Stimulated activated CD4-positive, alpha-beta T cell treated with anti-CD3 and anti-CD28 coated beads, Interleukin-2, amount 100 ng/mL, for 48 hours (primary cell): ENCODE measurements around the gene QSOX1.

ENCODE experiments used
- DNase-seq, 2 donors: peaks; one replicate each; pipeline ENCODE4 v3.0.0-alpha.2; 2020

QSOX1 gene

DNA sequence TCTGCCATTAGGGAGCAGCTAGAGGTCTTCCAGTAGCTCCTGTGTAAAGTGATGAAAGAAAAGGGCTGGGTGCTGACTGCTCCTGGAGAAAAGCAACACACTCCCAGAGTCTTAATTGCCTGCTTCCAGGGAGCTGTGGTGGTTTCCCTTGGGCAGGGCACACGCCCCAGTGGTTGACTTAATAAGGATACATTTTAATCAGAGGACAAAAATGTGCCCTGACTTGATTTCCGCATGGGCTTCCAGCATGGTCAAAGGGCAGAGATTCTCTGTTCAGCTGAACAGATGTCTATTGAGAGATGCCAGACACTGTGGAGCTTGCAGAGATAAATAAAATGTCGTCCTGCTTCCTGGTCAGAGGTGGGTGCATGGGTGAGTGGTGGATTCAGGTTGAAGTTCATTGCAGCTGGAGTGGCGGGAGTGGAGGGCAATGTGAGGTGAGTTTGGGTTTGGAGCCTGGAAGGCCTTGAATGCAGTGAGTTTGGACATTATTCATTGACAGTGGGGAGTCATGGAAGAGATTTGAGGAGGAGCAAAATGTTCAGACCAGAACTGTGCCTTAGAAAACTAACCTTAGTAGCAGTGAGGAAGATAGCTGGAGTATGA, 16.0 kb downstream of the QSOX1 start:
- no peak for DNase-seq

DNA sequence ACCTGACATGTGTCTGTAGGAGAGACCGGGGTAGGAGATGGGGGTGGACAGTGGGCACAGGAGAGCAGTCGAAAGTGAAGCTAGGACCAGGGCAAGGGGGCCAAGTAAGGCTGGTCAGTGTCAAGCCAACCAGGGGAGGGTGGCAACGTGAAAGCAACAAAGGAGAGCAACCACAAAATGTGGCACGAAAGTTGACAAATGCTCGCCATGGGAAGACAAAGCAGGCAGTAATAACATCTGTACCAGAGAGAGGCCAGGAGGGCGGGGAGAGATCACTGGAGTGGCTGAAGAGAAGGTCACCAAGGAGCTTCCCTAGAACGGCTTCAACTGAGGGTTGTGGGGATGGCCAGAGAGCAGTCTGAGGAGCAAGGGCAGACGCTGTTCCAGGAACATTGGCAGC, 17.0 kb downstream of the QSOX1 start:
- no peak for DNase-seq

DNA sequence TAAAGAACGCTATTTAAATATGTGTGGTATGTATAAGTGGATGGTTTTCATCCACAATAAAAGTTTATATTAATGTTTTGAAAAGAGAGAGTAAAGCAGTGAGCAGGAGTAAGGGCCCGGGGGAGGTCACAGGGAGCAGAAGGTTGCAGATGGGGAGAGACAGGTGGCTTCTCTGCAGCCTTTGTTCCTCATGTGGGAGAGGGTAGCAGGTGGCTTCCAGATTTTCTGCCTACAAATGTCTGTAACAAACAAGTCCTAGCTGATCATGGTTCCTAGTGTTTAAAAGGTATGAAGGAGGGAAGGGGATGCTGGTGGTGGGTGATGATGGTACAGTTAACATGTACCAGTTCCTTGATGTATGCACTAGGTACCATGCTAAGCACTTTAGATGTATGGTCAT, 18.8 kb downstream of the QSOX1 start:
- DNase-seq = no peak

DNA sequence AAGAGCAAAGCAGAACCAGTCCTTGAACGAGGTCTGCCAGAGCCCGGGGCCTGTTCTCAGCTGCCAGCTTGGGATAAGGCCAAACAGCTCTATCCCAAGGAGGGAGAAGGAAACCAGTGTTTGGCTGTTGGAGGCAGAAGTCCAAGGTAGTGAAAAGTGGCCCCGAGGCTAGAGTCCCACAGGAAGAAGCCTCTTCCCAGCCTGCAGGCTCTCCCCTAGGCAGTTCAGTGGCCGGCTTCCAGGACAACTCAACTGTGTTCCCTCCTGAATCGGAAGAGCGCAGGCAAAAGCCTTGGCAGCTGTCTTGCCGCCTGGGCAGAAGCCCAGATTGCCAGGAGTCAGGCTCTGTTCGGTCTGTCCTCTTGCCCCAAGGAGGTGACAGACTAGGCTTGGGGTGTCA, 19.3 kb downstream of the QSOX1 start:
- DNase-seq = no peak

DNA sequence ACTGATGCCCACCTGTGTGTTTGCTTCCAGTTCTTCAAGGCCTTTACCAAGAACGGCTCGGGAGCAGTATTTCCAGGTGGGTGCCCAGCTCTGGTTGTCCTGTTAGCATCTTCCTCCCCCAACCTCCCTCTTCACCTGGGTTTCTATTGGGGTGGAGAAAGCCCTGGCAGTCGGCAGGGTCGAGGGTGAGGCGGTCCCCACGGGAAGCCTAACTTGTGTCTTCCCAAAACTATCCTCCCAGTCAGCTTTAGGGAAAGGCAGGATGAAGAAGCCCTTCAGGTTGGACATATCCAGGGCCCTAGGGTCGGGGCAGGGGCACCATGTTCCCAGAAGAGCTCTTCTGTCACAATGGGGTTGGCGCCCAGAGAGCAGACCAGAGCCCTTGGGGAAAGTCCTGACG, 20.6 kb downstream of the QSOX1 start:
- no peak for DNase-seq

DNA sequence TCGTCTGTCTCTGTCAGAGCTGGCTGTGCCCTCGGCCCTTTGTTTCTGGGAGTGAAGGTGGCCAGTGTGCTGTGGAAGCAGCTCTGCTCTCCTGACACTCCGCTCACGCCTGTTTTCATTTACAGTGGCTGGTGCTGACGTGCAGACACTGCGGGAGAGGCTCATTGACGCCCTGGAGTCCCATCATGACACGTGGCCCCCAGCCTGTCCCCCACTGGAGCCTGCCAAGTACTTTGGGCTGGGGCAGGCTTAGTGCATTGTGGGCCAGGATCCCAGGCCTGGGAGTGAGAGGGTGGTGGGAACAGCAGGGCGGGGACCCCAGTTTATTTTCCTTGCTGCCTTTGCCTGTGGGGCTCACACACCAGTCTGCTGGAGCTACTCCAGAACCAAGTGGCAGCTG, 21.1 kb downstream of the QSOX1 start:
- no peak for DNase-seq

DNA sequence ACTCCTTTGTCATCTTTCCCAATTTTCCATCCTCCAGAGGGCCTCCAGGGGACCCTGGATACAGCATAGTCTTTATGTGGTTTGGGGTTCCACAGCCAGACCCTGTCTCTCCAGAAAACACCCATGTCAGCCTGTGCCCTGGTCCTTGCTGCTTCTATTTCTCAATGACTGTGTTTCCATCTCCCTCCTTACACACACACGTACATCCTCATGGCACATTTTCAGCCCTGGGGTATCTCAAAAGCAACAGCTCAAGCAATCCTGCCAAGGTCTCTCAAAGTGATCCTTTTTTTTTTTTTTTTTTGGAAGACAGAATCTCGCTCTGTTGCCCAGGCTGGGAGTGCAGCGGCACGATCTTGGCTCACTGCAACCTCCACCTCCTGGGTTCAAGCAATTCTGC, 22.3 kb downstream of the QSOX1 start:
- DNase-seq = no peak

DNA sequence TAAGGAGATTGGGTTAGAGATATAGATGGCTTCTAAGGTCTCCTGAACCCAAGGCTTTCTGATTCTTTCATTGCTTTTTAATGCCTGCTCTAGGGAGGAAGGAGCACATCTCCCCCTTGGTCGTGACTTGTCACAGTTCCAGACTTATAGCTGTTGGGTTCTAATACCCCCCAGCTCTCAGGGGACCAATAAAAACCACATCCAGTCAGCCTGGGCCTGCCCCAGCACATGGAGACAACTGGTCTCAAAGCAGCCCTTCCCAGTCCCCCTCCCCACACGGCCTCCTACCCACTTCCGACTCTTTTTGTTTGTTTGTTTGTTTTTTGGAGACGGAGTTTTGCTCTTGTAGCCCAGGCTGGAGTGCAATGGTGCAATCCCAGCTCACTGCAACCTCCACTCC, 23.3 kb downstream of the QSOX1 start:
- DNase-seq = no peak

DNA sequence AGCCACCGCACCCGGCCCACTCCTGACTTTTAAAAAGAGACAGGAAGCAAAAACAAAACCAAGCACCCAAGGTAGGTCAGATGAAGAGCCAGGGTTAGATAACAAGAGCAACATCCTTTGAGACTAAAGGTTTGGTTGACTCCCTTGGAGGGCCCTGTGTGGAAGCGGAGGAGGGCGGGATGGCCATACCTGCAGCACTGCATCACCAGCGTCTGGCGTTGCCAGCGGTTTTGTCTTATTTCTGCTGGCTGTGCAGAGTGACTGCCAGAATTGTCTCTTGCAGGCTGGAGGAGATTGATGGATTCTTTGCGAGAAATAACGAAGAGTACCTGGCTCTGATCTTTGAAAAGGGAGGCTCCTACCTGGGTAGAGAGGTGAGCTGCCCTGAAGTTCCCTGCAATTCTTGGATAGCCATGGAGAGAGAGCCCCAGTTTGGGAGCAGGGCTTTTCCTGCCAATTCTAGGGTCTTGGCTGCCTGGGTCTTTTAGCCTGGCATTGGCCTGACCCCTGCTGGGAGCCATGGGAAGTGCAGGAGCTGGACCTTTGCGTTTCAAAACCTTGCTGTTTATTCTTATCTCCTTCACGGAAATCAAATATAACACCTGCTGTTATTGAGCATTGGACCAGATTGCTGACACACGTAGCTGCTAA, 24.0 kb downstream of the QSOX1 start:
- peak; percentile 69 to 75 for DNase-seq

DNA sequence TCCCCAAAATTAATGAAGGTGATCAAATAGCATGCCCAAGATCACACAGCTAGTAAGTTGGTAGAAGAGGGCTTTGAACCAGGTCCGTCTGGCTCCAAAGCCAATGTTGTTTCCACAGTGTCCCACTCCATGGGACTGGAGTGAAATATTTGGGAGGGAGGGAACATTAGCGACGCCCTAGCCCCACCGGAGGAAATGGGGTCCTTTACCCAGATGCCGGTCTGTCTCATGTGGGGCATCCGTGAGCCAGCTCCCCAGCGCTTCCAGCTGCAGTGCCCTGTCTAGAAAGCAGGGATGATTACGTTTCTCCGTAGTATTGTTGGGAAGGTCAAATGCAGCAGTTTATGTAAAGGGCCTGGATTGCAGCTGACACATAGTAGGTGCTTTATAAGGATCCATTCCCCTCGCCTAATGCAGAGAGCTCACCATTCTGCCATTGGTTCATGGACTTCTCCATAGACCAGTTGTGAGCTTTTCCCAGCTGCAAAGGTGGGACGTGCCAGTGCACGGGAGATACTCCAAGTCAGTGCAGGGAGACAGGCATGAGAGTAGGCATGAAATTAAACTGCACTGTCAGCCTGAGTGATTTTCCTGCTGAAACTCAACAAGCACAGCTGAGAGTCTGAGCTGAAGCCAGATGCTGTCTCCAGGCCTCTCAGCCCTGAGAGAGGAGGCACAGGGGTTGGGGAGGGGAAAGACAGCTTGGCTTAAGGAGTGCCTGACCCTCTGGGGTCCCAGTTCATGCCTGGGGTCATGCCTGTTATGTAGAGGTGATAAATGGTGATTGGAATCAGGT, 24.7 kb downstream of the QSOX1 start:
- no peak for DNase-seq

DNA sequence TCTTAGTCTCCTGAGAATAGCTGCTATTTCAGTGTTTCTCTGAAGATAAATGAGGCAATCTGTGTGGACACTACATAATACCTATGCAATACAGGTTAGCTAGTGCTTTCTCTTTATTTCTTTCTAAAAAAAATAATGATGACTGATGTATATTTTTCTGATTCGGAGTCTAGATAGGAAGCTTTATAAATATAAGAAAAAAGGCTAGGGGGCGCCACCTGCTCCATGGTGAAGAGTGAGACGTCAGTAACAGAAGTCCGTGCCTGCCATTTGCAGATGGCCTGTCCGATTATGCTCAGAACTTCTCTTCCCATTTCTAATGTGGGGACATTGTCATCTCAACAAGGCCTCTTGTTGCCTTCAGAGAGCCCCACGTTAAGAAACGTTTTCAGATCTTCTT, 26.4 kb downstream of the QSOX1 start:
- DNase-seq = peak; percentile 18 to 19

DNA sequence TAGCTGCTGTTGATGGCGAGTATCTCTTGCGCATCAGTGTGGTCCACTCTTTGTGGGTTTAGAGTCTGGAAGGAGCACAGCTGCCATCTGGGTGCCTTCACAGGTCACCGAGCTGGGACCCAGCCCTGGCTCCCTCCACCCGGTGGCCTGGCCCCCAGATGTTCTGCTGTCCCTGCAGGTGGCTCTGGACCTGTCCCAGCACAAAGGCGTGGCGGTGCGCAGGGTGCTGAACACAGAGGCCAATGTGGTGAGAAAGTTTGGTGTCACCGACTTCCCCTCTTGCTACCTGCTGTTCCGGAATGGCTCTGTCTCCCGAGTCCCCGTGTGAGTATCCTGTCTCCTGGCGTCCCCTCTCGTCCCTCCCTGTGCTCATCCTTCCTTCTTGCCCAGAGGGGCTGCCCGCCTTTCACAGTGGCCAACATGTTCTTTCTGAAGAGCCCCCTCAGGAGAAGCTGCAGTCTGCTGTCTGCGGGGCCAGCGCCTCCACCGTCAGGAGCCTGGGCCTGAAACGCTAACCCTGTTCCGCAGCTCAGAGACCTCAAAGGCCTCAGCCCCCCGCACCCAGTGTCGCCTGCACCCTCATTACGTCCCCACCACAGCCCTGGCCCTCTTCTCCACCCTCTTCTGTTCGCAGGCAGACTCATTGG, 27.4 kb downstream of the QSOX1 start:
- no peak for DNase-seq

DNA sequence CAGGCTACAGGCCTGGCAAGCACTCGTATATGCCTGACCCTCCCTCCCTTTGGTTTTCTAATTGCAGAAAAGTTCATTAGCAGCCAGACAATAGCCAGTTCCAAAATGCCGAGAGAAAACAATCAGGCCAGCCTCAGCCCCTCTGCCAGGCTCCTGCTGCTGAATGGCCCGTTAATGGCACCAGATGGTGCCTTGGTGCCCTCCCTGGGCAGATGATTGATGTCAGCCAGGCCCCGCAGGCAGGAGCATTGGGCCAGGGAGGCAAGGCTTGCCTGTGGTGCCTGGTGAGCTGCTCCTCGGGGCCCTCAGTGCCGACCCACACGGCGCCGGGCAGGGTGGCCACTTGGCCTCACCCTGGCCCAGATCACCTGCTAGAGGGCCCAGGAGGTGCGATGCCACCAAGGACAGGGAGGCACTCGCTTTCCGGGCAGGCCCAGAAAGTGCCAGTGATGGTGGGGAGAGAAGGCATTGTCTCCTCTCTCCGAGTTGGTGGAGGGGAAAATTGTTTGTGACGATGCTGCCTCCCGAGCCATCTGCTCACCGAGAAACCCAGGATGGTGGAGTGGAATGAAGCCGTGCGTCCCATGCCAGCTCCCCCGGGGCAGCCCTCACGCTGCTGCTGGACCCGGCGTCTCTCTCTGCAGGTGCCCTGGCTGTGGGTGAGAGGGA, 28.1 kb downstream of the QSOX1 start:
- DNase-seq = no peak

DNA sequence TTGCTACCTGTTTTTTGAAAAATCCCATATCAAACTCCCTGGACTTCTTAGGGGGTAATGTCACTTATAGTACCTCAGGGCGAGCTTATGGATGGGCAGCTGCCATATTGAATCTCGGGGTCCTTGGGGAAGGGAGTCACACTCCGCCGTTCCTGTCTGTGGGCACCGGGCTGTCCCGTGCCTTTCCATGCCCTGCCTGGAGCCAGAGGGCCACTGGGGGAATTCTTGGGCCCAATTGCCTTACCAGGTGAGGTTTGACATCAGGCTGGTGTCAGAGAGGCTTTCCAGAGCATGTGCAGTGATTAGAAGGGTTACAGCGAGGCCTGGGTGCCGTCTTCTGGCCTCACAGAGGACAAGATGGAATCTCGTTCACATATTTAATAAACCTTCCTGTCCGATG, 28.8 kb downstream of the QSOX1 start:
- DNase-seq = no peak

DNA sequence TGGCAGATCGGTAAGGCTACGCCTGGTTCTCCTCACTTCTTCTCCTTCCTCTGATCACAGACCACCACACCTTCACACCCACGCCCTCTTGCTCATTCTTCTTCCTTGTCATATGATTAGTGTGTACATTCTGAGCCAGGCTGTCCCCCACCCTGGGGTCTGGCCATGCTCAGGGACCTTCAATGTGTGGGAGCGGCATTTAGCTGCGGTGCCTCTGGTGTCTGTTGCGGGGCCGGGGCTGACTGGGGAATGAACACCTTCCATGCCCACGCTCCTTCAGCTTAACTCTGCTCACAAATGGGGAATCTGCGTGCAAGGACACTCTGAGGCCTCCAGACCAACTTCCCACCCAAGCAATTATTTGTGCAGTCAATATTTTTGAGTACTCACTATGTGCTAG, 29.4 kb downstream of the QSOX1 start:
- DNase-seq = no peak

DNA sequence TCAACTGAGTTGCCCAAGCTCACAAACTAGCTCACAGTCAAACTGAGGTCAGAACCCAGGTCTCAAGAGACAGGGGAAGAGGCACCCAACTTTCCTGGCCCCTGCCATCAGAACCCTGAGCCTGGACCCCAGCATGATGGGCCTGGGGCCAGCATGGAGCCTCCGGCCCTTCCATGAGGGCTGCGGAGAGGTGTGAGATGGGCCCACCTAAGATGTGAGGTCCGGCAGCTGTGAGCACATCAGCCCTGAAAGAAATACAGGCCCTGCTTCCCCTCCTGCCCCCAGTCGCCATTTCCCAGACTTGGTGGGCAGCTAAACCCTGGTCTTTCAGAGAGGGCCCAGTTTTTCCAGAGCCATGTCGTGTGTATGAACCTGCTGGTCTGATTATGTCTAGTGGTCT, 30.6 kb downstream of the QSOX1 start:
- DNase-seq = no peak

DNA sequence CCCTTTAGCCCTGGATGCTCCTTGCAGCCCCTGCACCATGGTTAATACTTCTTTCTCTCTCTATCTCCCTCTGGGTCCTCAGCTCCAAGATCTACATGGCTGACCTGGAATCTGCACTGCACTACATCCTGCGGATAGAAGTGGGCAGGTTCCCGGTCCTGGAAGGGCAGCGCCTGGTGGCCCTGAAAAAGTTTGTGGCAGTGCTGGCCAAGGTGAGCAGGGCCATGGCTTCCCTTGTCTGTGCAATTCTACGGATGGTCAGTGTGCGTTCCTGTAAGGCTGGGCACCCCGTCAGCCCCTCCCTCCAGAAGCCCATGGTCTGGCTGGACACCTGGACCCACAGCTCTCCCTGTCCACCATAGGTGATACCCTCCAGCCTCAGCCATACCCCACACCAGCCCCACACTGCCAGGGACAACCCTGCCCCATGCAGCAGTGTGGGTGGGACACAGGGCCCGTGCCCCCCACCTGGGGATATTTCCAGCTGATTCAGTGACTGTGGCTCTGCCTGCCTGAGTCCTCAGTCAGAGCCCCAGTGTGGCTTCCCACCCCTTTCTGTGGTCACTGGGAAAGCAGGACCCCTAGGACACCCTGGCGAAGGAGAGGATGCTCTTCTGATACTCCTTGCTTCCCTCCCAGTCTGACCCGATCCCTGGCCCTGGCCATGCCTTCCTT, 31.4 kb downstream of the QSOX1 start:
- DNase-seq = no peak

DNA sequence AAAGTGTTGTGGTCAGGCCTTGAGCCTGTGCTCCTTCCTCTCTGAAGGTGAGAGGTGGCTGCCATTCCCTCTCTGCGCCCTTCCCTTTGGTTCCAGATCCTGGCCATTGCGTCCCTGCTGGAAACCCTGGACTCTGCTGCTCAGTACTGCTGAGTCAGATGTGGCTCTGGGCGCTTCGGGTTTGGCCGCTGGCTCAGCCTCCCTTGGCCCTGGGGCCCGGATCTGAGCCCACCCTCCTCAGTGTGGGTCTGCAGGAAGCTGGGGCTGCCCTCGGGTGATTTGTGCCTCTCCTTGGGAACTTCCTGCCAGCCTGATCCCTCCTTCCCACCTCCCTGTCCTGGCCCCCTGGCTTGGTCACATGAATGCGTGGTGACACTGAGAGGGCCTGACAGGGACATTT, 32.2 kb downstream of the QSOX1 start:
- no peak for DNase-seq

DNA sequence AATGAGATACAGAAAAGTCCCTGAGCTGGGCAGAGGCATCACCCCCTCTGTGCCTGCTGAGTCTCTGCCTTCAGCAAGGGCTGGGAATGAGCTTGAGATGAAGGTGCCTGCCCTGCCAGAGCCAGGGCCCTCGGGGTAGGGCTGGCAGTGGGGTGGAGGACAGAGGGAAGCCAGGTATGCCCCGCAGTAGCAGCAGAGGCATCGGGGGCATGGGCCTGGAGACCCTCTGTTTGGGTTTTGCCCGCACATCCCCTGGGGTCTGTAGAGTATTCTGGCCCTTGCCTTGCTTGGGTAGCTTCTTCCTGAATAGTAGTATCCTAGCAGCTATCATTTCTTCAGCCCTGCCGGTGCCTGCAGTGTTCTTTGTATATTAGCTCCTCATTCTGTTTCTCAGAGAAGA, 33.0 kb downstream of the QSOX1 start:
- DNase-seq = no peak

DNA sequence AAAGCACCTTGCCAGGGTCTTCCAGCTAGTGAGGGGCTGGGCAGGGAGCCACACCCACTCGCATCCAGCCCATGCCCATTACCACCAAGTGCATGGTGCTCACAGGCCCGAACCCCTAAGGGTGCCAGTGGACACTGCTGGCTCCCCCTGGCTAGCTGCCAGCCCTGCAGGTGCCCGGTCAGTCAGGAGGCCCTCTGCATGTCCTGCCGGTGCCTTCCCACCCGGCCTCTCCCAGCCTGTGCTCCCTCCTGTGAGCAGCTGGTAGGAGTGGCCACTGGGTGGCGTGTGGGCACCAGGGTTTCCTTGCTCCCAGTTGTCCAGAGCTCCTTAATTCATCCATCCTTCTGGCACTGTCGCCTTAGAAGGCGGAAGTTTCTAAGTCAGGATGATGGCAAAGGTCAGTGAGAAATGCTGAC, 33.4 kb downstream of the QSOX1 start:
- DNase-seq = no peak

DNA sequence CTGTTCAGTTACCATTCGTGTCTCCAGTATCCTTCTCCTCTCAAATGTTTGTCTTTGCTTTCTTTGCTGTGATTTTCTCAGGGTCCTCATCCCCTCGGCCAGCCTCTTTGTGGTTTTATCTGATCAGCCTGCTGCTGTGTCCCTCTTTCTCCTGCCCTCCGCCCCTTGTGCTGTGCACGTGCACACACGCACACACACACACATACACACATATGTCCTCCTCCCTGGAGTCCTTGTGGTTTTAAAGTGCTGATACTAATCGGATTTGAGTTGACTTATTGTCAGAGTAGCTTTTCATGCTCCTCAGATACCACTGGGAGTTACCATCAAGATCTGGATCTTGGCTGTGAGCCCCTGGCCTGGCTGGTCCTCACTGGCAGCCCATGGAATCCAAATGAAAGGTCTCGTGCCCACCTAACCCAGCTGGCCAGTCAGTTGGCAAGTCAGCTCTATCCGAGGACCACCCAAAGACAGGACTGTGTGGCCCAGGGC, 34.1 kb downstream of the QSOX1 start:
- DNase-seq = no peak

DNA sequence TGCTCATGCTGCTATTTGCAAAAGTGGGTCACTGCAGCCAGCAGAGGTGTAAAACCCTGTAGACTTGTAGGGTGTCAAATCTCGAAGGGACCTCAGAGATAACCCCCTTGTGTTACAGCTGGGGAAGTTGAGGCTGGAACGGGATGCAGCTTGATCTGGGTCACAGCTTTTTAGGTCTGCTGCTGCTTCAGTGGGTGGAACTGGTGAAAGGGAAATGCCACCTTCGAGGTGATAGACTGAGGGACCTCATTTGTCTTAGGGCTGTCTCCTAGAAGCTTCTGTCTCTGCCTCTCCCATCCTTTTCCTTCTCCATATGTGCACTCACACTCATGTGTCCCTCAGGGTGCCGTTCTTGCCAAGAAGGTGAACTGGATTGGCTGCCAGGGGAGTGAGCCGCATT, 35.4 kb downstream of the QSOX1 start:
- DNase-seq = no peak

DNA sequence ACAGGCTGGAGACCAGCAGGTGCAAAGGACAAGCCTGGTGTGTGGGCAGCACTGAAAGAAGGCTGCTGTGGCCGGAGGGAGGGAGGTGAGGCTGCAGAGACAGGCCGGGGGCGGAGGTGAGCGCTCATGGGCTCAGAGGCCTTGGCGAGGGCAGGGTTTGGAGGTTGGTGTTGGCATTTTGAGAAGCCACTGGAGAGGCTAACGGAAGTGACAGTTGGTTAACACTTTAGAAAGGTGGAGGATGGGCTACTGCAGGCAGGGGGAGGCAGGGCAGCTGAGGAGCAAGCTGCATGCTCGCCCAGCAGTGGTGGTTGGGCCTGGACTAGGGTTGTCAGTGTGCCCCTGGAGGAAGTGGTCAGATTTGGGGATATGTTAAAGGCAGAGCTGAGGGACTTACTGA, 37.5 kb downstream of the QSOX1 start:
- no peak for DNase-seq
